GM12892 (cell line): ENCODE measurements around the gene CCT3.
"Not testable (repeated sequence)": the region's sequence is repeated elsewhere in the genome, so short reads cannot be mapped to it uniquely, and the experiment has no call there.

Experiments
- DNase-seq: peaks from one replicate; pipeline ENCODE4 v3.0.0; 2011; ENCODE audit not compliant: insufficient read length
- FAIRE-seq: peaks from 2 replicates; lab custom pipeline; 2011; peaks lifted over from hg19 to GRCh38; lab: Jason Lieb, UNC
- POLR2A ChIP-seq: IDR thresholded peaks from 2 replicates; pipeline ENCODE4 v1.6.1; 2011; ENCODE audit warnings: low read depth, low read length, control low read depth
- POLR2AphosphoS5 ChIP-seq: IDR thresholded peaks from 2 replicates; pipeline ENCODE4 v1.6.1; 2011; ENCODE audit warnings: low read depth, low read length, control low read depth
- TAF1 ChIP-seq: IDR thresholded peaks from 2 replicates; pipeline ENCODE4 v1.6.1; 2011; ENCODE audit warnings: low read depth, mild to moderate bottlenecking, control low read depth, low read length, borderline replicate concordance

The CCT3 gene

GRCh38 chr1:156366378-156367166, 28.5 kb upstream of the CCT3 start:
- FAIRE-seq (no peak), DNase-seq (no peak)
- no peak for TF ChIP-seq TAF1
- TF ChIP-seq POLR2A: no peak
- TF ChIP-seq POLR2AphosphoS5: no peak

GRCh38 chr1:156365754-156366153, 27.7 kb upstream of the CCT3 start:
- DNase-seq (no peak), FAIRE-seq (no peak)
- no peak for TF ChIP-seq POLR2A
- no peak for TF ChIP-seq TAF1
- no peak for TF ChIP-seq POLR2AphosphoS5

- no peak for TF ChIP-seq TAF1
- no peak for TF ChIP-seq POLR2A
- TF ChIP-seq POLR2AphosphoS5: no peak
- FAIRE-seq (no peak), DNase-seq (no peak)
Observed at GRCh38 chr1:156360534-156360933, 22.4 kb upstream of the CCT3 start.

- no peak for TF ChIP-seq TAF1
- TF ChIP-seq POLR2AphosphoS5: no peak
- TF ChIP-seq POLR2A: no peak
- DNase-seq: no peak
- FAIRE-seq: no peak
Observed at GRCh38 chr1:156359973-156360372, 21.9 kb upstream of the CCT3 start.

- DNase-seq (no peak), FAIRE-seq (no peak)
- TF ChIP-seq POLR2A: no peak
- no peak for TF ChIP-seq POLR2AphosphoS5
- no peak for TF ChIP-seq TAF1
Observed at GRCh38 chr1:156359249-156359648, 21.2 kb upstream of the CCT3 start.

- TF ChIP-seq POLR2A (no peak), TAF1 (no peak), POLR2AphosphoS5 (no peak)
- DNase-seq (no peak), FAIRE-seq (no peak)
Observed at GRCh38 chr1:156358641-156359040, 20.5 kb upstream of the CCT3 start.

GRCh38 chr1:156357977-156358376, 19.9 kb upstream of the CCT3 start:
- FAIRE-seq: no peak
- TF ChIP-seq POLR2A: no peak

GRCh38 chr1:156356875-156357534, 18.9 kb upstream of the CCT3 start:
- FAIRE-seq: peak; percentile 86
- DNase-seq: peak; percentile 91
- no peak for TF ChIP-seq POLR2A
- no peak for TF ChIP-seq TAF1
- no peak for TF ChIP-seq POLR2AphosphoS5

More at GRCh38 chr1:156357977-156358376, 19.9 kb upstream of the CCT3 start:
- no peak for DNase-seq

- FAIRE-seq (no peak), DNase-seq (no peak)
- TF ChIP-seq POLR2A (no peak), TAF1 (no peak), POLR2AphosphoS5 (no peak)
Observed at GRCh38 chr1:156356262-156356874, 18.3 kb upstream of the CCT3 start.

- not testable (repeated sequence) for FAIRE-seq, DNase-seq
Observed at GRCh38 chr1:156352481-156352880, 14.4 kb upstream of the CCT3 start.

- FAIRE-seq (no peak), DNase-seq (no peak)
- no peak for TF ChIP-seq TAF1
- no peak for TF ChIP-seq POLR2AphosphoS5
- TF ChIP-seq POLR2A: no peak
Observed at GRCh38 chr1:156347331-156347730, 9.2 kb upstream of the CCT3 start.

- no peak for TF ChIP-seq POLR2A
- TF ChIP-seq POLR2AphosphoS5: no peak
- no peak for TF ChIP-seq TAF1
- FAIRE-seq (no peak), DNase-seq (no peak)
Observed at GRCh38 chr1:156346636-156347035, 8.5 kb upstream of the CCT3 start.

GRCh38 chr1:156346035-156346434, 7.9 kb upstream of the CCT3 start:
- FAIRE-seq, DNase-seq: not testable (repeated sequence)
